Esophagus muscularis mucosa (tissue), 3 donors: ENCODE measurements around the gene RPIA.

Experiments used
- EP300 ChIP-seq: sonication (generic); formaldehyde crosslinking; IDR thresholded peaks from one replicate; pipeline ENCODE4 v1.6.1; 2017; ENCODE audit warnings: antibody characterized with exemption
- TF ChIP-seq, protein P1 (sequence below), 3 experiments: fragments of 200-600 bp in 2 of 3; fragments of 450-650 bp in 1 of 3; sonication (generic) in 2 of 3; IDR thresholded peaks; one replicate each; pipeline ENCODE4 v1.5.1; 2017 to 2019; ENCODE audit warnings: antibody characterized with exemption in 3 of 3, mild to moderate bottlenecking in 2 of 3, moderate library complexity in 1 of 3

DNA sequence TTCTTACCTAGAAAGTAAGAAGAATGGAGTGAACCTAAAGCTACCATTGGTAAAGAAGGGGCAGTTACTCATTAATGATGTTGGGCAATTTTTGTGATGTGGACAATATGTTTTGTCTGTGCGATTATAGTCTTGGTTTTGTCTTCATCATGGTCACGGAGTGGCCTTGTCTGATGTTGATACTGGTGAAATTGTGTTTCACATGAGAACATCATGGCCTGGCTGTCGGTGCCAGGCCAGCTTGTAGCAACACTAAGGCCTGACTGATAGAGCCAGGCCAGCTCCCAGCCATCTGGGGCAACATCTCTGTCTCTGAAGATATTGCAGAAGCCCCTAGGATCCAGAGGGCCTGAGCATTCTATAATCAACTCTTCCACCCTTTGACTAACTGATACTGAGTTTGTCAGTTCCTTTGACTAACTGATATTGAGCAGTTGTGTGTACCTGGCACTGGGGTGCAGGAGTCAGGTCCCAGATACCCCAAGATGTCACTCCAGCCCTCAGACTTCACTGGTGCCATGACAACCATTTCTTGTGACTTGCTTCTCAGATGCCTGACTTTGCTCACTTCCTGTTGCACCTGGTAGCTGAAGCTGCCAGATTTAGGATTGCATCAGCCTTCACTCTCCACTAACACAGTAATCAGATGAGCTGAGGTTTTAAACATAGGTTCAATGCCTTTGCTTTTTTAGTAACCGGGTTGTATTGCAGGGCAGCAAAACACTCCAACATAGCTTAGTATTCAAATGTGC is 62.5 kb downstream of the RPIA start:
- no peak for TF ChIP-seq EP300
- TF ChIP-seq, protein P1, sequence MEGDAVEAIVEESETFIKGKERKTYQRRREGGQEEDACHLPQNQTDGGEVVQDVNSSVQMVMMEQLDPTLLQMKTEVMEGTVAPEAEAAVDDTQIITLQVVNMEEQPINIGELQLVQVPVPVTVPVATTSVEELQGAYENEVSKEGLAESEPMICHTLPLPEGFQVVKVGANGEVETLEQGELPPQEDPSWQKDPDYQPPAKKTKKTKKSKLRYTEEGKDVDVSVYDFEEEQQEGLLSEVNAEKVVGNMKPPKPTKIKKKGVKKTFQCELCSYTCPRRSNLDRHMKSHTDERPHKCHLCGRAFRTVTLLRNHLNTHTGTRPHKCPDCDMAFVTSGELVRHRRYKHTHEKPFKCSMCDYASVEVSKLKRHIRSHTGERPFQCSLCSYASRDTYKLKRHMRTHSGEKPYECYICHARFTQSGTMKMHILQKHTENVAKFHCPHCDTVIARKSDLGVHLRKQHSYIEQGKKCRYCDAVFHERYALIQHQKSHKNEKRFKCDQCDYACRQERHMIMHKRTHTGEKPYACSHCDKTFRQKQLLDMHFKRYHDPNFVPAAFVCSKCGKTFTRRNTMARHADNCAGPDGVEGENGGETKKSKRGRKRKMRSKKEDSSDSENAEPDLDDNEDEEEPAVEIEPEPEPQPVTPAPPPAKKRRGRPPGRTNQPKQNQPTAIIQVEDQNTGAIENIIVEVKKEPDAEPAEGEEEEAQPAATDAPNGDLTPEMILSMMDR (IDR thresholded peaks at IDR 0.05) = no peak
